ENCODE results near the gene ING2.

DNA sequence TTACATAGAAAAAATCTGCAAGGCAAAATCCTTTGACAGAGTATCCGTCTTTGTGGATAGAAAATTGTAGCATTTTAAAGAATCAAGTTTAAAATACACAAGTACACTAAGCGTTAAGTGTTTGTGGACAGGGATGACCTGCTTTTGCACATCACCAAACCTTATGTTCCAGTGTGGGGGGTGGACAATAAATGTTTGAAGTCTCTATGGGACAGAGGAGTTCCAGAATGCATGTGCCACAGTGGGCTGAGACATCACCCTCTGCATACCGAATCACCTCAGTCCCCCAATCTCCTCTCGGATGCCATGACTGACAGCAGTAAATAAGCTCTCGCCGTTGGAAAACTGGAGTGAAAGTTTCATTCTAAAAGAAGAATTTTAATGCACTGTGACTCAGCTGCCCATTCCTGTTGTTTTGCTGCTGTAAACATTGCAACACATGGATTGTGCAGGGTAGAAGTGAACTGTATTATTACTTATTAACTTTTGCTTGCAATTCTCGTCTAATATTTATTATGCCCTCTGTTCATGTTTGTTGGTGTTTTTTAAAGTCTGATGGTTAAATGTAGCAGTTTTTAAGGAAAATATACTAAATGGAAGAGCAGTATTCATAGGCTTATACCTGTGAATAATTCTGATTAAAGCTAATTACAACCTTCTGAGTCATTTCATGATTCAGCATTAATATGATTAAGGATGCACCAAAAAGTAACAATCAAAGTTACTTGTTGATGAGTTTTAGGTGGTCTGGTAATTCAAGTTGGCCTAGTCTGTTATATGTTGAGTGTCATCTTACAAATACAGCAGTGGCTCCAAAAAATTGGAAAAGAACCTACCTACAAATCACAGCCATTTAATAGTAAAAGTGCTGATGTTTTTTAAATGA lies 36.4 kb upstream of the ING2 start:
- TF ChIP-seq POLR2A (IDR thresholded peaks at IDR 0.05; ENCODE audit: borderline replicate concordance, extremely low read depth, insufficient read depth, insufficient read length) = no peak
- TF ChIP-seq POLR2AphosphoS5 (IDR thresholded peaks at IDR 0.05; ENCODE audit: low read depth, low read length) = no peak
- TF ChIP-seq, protein P1, sequence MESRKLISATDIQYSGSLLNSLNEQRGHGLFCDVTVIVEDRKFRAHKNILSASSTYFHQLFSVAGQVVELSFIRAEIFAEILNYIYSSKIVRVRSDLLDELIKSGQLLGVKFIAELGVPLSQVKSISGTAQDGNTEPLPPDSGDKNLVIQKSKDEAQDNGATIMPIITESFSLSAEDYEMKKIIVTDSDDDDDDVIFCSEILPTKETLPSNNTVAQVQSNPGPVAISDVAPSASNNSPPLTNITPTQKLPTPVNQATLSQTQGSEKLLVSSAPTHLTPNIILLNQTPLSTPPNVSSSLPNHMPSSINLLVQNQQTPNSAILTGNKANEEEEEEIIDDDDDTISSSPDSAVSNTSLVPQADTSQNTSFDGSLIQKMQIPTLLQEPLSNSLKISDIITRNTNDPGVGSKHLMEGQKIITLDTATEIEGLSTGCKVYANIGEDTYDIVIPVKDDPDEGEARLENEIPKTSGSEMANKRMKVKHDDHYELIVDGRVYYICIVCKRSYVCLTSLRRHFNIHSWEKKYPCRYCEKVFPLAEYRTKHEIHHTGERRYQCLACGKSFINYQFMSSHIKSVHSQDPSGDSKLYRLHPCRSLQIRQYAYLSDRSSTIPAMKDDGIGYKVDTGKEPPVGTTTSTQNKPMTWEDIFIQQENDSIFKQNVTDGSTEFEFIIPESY (IDR thresholded peaks at IDR 0.05; ENCODE audit: extremely low read depth, insufficient replicate concordance, low read length) = no peak
- TF ChIP-seq, protein P2, sequence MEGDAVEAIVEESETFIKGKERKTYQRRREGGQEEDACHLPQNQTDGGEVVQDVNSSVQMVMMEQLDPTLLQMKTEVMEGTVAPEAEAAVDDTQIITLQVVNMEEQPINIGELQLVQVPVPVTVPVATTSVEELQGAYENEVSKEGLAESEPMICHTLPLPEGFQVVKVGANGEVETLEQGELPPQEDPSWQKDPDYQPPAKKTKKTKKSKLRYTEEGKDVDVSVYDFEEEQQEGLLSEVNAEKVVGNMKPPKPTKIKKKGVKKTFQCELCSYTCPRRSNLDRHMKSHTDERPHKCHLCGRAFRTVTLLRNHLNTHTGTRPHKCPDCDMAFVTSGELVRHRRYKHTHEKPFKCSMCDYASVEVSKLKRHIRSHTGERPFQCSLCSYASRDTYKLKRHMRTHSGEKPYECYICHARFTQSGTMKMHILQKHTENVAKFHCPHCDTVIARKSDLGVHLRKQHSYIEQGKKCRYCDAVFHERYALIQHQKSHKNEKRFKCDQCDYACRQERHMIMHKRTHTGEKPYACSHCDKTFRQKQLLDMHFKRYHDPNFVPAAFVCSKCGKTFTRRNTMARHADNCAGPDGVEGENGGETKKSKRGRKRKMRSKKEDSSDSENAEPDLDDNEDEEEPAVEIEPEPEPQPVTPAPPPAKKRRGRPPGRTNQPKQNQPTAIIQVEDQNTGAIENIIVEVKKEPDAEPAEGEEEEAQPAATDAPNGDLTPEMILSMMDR (IDR thresholded peaks at IDR 0.05 in 2 of 3, conservative IDR thresholded peaks at IDR 0.05 in 1 of 3; ENCODE audit: borderline replicate concordance in 1 of 3, insufficient read depth in 1 of 3, low read depth in 2 of 3, low read length in 2 of 3) = no peak
- TF ChIP-seq, protein P3, sequence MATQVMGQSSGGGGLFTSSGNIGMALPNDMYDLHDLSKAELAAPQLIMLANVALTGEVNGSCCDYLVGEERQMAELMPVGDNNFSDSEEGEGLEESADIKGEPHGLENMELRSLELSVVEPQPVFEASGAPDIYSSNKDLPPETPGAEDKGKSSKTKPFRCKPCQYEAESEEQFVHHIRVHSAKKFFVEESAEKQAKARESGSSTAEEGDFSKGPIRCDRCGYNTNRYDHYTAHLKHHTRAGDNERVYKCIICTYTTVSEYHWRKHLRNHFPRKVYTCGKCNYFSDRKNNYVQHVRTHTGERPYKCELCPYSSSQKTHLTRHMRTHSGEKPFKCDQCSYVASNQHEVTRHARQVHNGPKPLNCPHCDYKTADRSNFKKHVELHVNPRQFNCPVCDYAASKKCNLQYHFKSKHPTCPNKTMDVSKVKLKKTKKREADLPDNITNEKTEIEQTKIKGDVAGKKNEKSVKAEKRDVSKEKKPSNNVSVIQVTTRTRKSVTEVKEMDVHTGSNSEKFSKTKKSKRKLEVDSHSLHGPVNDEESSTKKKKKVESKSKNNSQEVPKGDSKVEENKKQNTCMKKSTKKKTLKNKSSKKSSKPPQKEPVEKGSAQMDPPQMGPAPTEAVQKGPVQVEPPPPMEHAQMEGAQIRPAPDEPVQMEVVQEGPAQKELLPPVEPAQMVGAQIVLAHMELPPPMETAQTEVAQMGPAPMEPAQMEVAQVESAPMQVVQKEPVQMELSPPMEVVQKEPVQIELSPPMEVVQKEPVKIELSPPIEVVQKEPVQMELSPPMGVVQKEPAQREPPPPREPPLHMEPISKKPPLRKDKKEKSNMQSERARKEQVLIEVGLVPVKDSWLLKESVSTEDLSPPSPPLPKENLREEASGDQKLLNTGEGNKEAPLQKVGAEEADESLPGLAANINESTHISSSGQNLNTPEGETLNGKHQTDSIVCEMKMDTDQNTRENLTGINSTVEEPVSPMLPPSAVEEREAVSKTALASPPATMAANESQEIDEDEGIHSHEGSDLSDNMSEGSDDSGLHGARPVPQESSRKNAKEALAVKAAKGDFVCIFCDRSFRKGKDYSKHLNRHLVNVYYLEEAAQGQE (IDR thresholded peaks at IDR 0.05; ENCODE audit: low read depth) = no peak
- no peak for TF ChIP-seq TCF7L2 (IDR thresholded peaks at IDR 0.05; ENCODE audit: borderline replicate concordance, extremely low read depth, insufficient read depth, insufficient read length)
- no peak for TF ChIP-seq YY1 (IDR thresholded peaks at IDR 0.05; ENCODE audit: extremely low read depth, insufficient replicate concordance, low read depth, low read length)
- TF ChIP-seq EZH2 (IDR thresholded peaks at IDR 0.05) = no peak
- TF ChIP-seq ZFX (IDR thresholded peaks at IDR 0.05) = no peak
- TF ChIP-seq EZH2phosphoT487 (IDR thresholded peaks at IDR 0.05; ENCODE audit: borderline replicate concordance) = no peak
- no peak for TF ChIP-seq CBX3 (IDR thresholded peaks at IDR 0.05; ENCODE audit: low read depth)
- no peak for TF ChIP-seq SRF (IDR thresholded peaks at IDR 0.05; ENCODE audit: low read depth)
- no peak for TF ChIP-seq SIN3A (IDR thresholded peaks at IDR 0.05; ENCODE audit: low read depth)

All from HCT116 (cell line).